Spleen (tissue), 11 donors: ENCODE results near the gene KIF26B. TPM values are rescaled to one million over a fixed set of nuclear protein-coding genes. Genes with fewer than 3 reads are reported as not detected.

Experiments used
- DNase-seq: peaks from one replicate; pipeline ENCODE4 v3.0.0-alpha.2; 2020
- H3K27ac ChIP-seq, 8 donors: fragments of 200-600 bp; sonication (generic) in 7 of 8; 1 replicate in 4 of 8; 2 replicates in 4 of 8; pipeline versions ENCODE4 v1.5.0 to v1.8.0; 2016 to 2021; ENCODE audit warnings: inconsistent platforms in 4 of 8, mild to moderate bottlenecking in 4 of 8, moderate library complexity in 1 of 8
- H3K27me3 ChIP-seq, 7 donors: fragments of 200-600 bp; sonication (generic) in 6 of 7; replicated peaks in 1 of 7; 1 replicate in 4 of 7; 2 replicates in 3 of 7; pipeline versions ENCODE4 v1.5.0 to v1.8.0; 2016 to 2021; ENCODE audit warnings: inconsistent platforms in 3 of 7, mild to moderate bottlenecking in 1 of 7
- H3K36me3 ChIP-seq, 6 donors: fragments of 200-600 bp; sonication (generic) in 5 of 6; 1 replicate in 4 of 6; 2 replicates in 2 of 6; pipeline versions ENCODE4 v1.5.0 to v1.8.0; 2016 to 2021; ENCODE audit warnings: inconsistent platforms in 2 of 6
- H3K4me1 ChIP-seq, 6 donors: fragments of 200-600 bp; sonication (generic) in 5 of 6; 1 replicate in 3 of 6; 2 replicates in 3 of 6; pipeline versions ENCODE4 v1.5.0 to v1.8.0; 2016 to 2021; ENCODE audit warnings: inconsistent platforms in 3 of 6
- H3K4me3 ChIP-seq, 8 donors: fragments of 200-600 bp; sonication (generic) in 7 of 8; 1 replicate in 4 of 8; 2 replicates in 4 of 8; pipeline versions ENCODE4 v1.5.0 to v1.8.0; 2016 to 2021; ENCODE audit warnings: inconsistent platforms in 4 of 8, mild to moderate bottlenecking in 4 of 8, moderate library complexity in 2 of 8
- H3K9me3 ChIP-seq, 8 donors: fragments of 200-600 bp; sonication (generic) in 7 of 8; 1 replicate in 4 of 8; 2 replicates in 4 of 8; pipeline versions ENCODE4 v1.5.0 to v1.8.0; 2016 to 2021; ENCODE audit warnings: inconsistent platforms in 4 of 8
- POLR2A ChIP-seq, 3 donors: fragments of 450-650 bp; IDR thresholded peaks; one replicate each; pipeline ENCODE4 v1.5.1; 2017; ENCODE audit warnings: antibody characterized with exemption in 3 of 3, mild to moderate bottlenecking in 1 of 3
- POLR2AphosphoS5 ChIP-seq, 3 donors: sonication (generic); formaldehyde crosslinking; IDR thresholded peaks; one replicate each; pipeline ENCODE4 v1.5.1; 2017; ENCODE audit warnings: antibody characterized with exemption in 3 of 3
- WGBS, 5 donors: extraction: QIAGEN DNeasy Blood & Tissue Kit in 3 of 5; methylation state at CpG; one replicate each; pipeline versions ENCODE4 v1.1.5 to v1.1.7; 2013 to 2018; 5-methylcytosine and 5-hydroxymethylcytosine counted together
- intact Hi-C: fragments of 100-400 bp; cut with DNase I; formaldehyde crosslinking; loops from one replicate; pipeline ENCODE4 v1.15.0; 2023; ENCODE audit warnings: low total_unique reads
- polyA plus RNA-seq, 3 donors: library from polyadenylated mRNA; stranded (reverse); fragments of 200-250 nt; gene quantifications; one replicate each; pipeline ENCODE4 v1.2.1, GENCODE V29; 2013
- total RNA-seq, 7 donors: library from RNA; depleted of rRNA in 3 of 7; stranded (reverse); fragments of >200 nt in 3 of 7; fragmentation: NEBNext Ultra II Directional in 4 of 7; extraction: Animal tissue kit (Norgen Biotek cat#: 25700) in 4 of 7; gene quantifications; one replicate each; pipeline versions ENCODE4 v1.1.0 to v1.2.1, GENCODE V29; 2016 to 2021
- TF ChIP-seq, protein P1 (sequence below), 11 experiments: fragments of 200-600 bp in 7 of 11; fragments of 450-650 bp in 4 of 11; sonication (generic) in 4 of 11; IDR thresholded peaks in 8 of 11; conservative IDR thresholded peaks in 3 of 11; 1 replicate in 7 of 11; 2 replicates in 4 of 11; pipeline versions ENCODE4 v1.4.0 to v1.8.0; 2016 to 2021; ENCODE audit warnings: antibody characterized with exemption in 11 of 11, inconsistent platforms in 4 of 11, mild to moderate bottlenecking in 1 of 11
- donor health status: healthy with polysubstance abuse.
- donor health status: DM: no; HTN: no; CAD: no; lungs with moderate emphysema.
- donor health status: DM: no; HTN: no; CAD: no.
- donor health status: Bipolar disorder and iron deficiency.
- donor health status: healthy.
- donor health status: DM: no; HTN: no; CAD: no.
- donor health status: DM: yes; HTN: yes; CAD: no.

The KIF26B gene
- total and polyA plus RNA-seq, 10 donors: 0.07 to 4.5 (median 0.60) TPM; not detected in 1

DNA sequence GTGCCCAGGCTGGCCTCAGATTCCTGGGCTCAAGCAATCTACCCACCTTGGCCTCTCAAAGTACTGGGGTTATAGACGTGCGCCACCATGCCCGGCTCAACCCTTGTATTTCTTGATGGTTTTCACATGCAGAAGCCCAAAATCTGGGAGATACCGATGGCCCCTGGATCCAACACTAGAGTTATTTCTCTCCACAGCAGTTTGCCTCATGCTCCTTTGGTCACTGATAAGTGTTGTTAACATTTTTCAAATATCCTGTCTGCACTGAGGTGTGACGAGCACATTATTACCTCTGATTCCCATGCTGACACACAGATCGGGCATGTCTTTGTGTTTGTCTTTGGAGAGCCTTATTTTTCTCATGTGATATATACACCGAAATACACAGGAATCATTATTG, 107.0 kb downstream of the KIF26B start:
- WGBS, 5 donors: 94 to 99% (median 97%) methylated on average over 7 of the region's 7 CpGs
- no peak overlapping the region for H3K4me3 ChIP-seq
- TF ChIP-seq POLR2A (IDR thresholded peaks at IDR 0.05) (no peak), POLR2AphosphoS5 (IDR thresholded peaks at IDR 0.05) (no peak)
- TF ChIP-seq, protein P1, sequence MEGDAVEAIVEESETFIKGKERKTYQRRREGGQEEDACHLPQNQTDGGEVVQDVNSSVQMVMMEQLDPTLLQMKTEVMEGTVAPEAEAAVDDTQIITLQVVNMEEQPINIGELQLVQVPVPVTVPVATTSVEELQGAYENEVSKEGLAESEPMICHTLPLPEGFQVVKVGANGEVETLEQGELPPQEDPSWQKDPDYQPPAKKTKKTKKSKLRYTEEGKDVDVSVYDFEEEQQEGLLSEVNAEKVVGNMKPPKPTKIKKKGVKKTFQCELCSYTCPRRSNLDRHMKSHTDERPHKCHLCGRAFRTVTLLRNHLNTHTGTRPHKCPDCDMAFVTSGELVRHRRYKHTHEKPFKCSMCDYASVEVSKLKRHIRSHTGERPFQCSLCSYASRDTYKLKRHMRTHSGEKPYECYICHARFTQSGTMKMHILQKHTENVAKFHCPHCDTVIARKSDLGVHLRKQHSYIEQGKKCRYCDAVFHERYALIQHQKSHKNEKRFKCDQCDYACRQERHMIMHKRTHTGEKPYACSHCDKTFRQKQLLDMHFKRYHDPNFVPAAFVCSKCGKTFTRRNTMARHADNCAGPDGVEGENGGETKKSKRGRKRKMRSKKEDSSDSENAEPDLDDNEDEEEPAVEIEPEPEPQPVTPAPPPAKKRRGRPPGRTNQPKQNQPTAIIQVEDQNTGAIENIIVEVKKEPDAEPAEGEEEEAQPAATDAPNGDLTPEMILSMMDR (IDR thresholded peaks at IDR 0.05 in 8 of 11, conservative IDR thresholded peaks at IDR 0.05 in 3 of 11): no peak
- no peak overlapping the region for H3K27ac ChIP-seq
- peaks cover 0 to 68% (median 0%) of the 10 kb centered on the region in 7 donors for H3K27me3 ChIP-seq
- intact Hi-C loops: no loop called here
- no peak for DNase-seq
- H3K4me1 ChIP-seq: no peaks in the 10 kb centered on the region
- H3K9me3 ChIP-seq: peaks cover 0 to 6% (median 0%) of the 10 kb centered on the region in 8 donors
- no peaks in the 10 kb centered on the region for H3K36me3 ChIP-seq

DNA sequence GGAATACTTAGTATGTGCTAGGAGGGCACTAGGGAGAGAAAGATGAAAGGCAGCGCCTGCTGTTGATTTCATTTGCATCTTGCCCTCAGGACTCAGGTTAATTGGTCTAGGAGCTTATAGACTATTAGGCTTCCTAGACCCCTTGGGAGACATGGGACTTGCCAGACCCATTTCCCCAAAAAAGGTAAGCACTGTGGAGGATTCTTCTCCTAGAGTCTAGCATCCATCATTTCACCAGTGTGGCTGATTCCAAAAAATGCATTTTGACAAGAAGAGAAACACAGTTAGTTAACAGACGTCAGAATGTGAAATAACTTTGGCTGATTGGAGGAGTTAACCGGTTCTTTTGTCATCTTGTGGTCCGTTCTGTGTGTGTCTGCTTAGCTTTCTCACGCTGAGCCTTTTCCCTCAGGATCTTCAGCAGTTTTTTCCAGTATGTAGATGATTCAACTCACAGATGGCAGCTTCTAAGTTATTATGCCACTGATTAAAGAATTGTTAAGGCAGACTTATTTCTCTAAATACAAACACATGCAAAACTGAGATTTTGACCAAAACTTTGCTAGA, 108.8 kb downstream of the KIF26B start:
- Histone ChIP-seq H3K27ac (no peak overlapping the region), H3K27me3 (peaks cover 0 to 50% (median 0%) of the 10 kb centered on the region in 7 donors), H3K9me3 (peaks cover 0 to 6% (median 0%) of the 10 kb centered on the region in 8 donors), H3K36me3 (no peaks in the 10 kb centered on the region), H3K4me1 (no peaks in the 10 kb centered on the region), H3K4me3 (no peak overlapping the region)
- TF ChIP-seq, protein P1 (IDR thresholded peaks at IDR 0.05 in 8 of 11, conservative IDR thresholded peaks at IDR 0.05 in 3 of 11): no peak
- TF ChIP-seq POLR2AphosphoS5 (IDR thresholded peaks at IDR 0.05) (no peak), POLR2A (IDR thresholded peaks at IDR 0.05) (no peak)
- 81 to 91% (median 87%) methylated on average over 5 of the region's 5 CpGs for WGBS, 5 donors
- no peak for DNase-seq
- intact Hi-C loops: no loop called here

DNA sequence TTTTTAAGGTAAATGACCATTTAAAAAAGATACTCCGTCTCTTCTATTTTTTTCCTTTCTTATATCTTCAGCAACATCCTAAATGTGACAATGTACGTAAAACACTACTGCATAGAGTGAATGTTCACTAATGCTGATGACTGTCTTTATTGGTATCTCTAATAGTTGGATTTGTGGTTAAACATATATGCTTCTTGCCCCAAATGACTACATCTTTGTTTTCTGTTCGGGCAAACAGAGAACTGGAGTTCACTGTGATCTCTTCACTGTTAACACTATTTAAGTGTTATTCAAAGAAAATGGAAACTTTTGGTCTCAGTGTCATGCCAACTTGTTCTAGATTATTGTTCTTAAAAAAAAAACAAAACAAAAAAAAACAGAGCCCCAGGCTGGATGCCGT, 109.4 kb downstream of the KIF26B start:
- 89 to 97% (median 91%) methylated on average over 4 of the region's 4 CpGs for WGBS, 5 donors

DNA sequence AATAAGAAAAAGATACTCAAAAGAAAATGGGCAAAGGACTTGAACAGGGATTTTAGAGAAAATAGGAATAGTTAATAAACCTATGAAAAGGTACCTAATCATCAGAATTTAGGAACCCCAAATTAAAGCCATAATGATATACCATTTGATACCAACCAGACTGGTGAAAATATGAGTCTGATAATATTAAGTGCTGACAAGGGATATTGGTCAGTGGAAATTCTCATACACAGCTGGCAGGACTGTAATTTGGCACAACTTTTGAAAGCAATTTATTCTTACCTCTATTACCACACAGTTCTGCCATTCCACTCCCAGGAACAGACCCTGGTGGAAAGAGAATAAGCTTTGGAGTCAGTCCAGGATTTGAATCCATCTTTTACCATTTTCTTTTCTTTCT, 111.3 kb downstream of the KIF26B start:
- Histone ChIP-seq H3K27me3 (peaks cover 0 to 39% (median 2%) of the 10 kb centered on the region in 7 donors), H3K4me1 (no peaks in the 10 kb centered on the region), H3K27ac (no peak overlapping the region), H3K4me3 (no peak overlapping the region), H3K9me3 (peaks cover 0 to 14% (median 5%) of the 10 kb centered on the region in 8 donors), H3K36me3 (no peaks in the 10 kb centered on the region)
- DNase-seq: no peak
- intact Hi-C loops: no loop called here
- no peak for TF ChIP-seq POLR2A (IDR thresholded peaks at IDR 0.05)
- no peak for TF ChIP-seq POLR2AphosphoS5 (IDR thresholded peaks at IDR 0.05)
- TF ChIP-seq, protein P1 (IDR thresholded peaks at IDR 0.05 in 8 of 11, conservative IDR thresholded peaks at IDR 0.05 in 3 of 11): no peak

More for the DNA sequence above, 109.4 kb downstream of the KIF26B start:
- Histone ChIP-seq H3K36me3 (no peaks in the 10 kb centered on the region), H3K4me3 (no peak overlapping the region), H3K9me3 (peaks cover 0 to 6% (median 0%) of the 10 kb centered on the region in 8 donors), H3K27ac (no peak overlapping the region), H3K27me3 (peaks cover 0 to 44% (median 0%) of the 10 kb centered on the region in 7 donors), H3K4me1 (no peaks in the 10 kb centered on the region)
- DNase-seq: no peak
- TF ChIP-seq POLR2AphosphoS5 (IDR thresholded peaks at IDR 0.05): no peak
- TF ChIP-seq, protein P1 (IDR thresholded peaks at IDR 0.05 in 8 of 11, conservative IDR thresholded peaks at IDR 0.05 in 3 of 11): no peak
- no peak for TF ChIP-seq POLR2A (IDR thresholded peaks at IDR 0.05)
- intact Hi-C loops: no loop called here
